ENCODE measurements around the gene HK1.

Gene HK1

GRCh38 chr10:69409968-69410367 lies 131.7 kb downstream of the HK1 start:
- no peak for TF ChIP-seq CTCF (IDR thresholded peaks at IDR 0.05; ENCODE audit: insufficient read depth, low read length, poor library complexity, severe bottlenecking)
- Histone ChIP-seq H3K4me3 (replicated peaks; ENCODE audit: low read depth, low read length) (no peak overlapping the region), H3K36me3 (ENCODE audit: control insufficient read depth, insufficient read depth, low read length) (no peaks in the 10 kb centered on the region), H3K27me3 (replicated peaks; ENCODE audit: control insufficient read depth, insufficient read depth, low read length) (no peaks in the 10 kb centered on the region)
- DNase-seq (ENCODE audit: extremely low read depth, insufficient read length), result no peak

- Histone ChIP-seq H3K4me3 (replicated peaks; ENCODE audit: low read depth, low read length) (no peak overlapping the region), H3K27me3 (replicated peaks; ENCODE audit: control insufficient read depth, insufficient read depth, low read length) (no peaks in the 10 kb centered on the region; the same call in 1 of the 2 replicates), H3K36me3 (ENCODE audit: control insufficient read depth, insufficient read depth, low read length) (no peaks in the 10 kb centered on the region)
- no peak for TF ChIP-seq CTCF (IDR thresholded peaks at IDR 0.05; ENCODE audit: insufficient read depth, low read length, poor library complexity, severe bottlenecking)
- no peak for DNase-seq (ENCODE audit: extremely low read depth, insufficient read length)
Measured at GRCh38 chr10:69410487-69410886, 132.2 kb downstream of the HK1 start.

GRCh38 chr10:69411476-69411875 lies 133.2 kb downstream of the HK1 start:
- no peaks in the 10 kb centered on the region for H3K36me3 ChIP-seq (ENCODE audit: control insufficient read depth, insufficient read depth, low read length)
- H3K27me3 ChIP-seq (replicated peaks; ENCODE audit: control insufficient read depth, insufficient read depth, low read length), result no peaks in the 10 kb centered on the region; the same call in 1 of the 2 replicates
- no peak for DNase-seq (ENCODE audit: extremely low read depth, insufficient read length)
- TF ChIP-seq CTCF (IDR thresholded peaks at IDR 0.05; ENCODE audit: insufficient read depth, low read length, poor library complexity, severe bottlenecking), result no peak
- no peak overlapping the region for H3K4me3 ChIP-seq (replicated peaks; ENCODE audit: low read depth, low read length)

GRCh38 chr10:69412232-69412790 lies 134.0 kb downstream of the HK1 start:
- no peak for TF ChIP-seq CTCF (IDR thresholded peaks at IDR 0.05; ENCODE audit: insufficient read depth, low read length, poor library complexity, severe bottlenecking)

GRCh38 chr10:69413221-69413865 lies 135.0 kb downstream of the HK1 start:
- peak; percentile 64 for TF ChIP-seq CTCF (IDR thresholded peaks at IDR 0.05; ENCODE audit: insufficient read depth, low read length, poor library complexity, severe bottlenecking)
- H3K36me3 ChIP-seq (ENCODE audit: control insufficient read depth, insufficient read depth, low read length), result no peaks in the 10 kb centered on the region
- H3K27me3 ChIP-seq (replicated peaks; ENCODE audit: control insufficient read depth, insufficient read depth, low read length), result no peaks in the 10 kb centered on the region; the same call in 1 of the 2 replicates
- H3K4me3 ChIP-seq (replicated peaks; ENCODE audit: low read depth, low read length), result no peak overlapping the region
- no peak for DNase-seq (ENCODE audit: extremely low read depth, insufficient read length)

More at GRCh38 chr10:69412232-69412790, 134.0 kb downstream of the HK1 start:
- Histone ChIP-seq H3K36me3 (ENCODE audit: control insufficient read depth, insufficient read depth, low read length) (no peaks in the 10 kb centered on the region), H3K27me3 (replicated peaks; ENCODE audit: control insufficient read depth, insufficient read depth, low read length) (no peaks in the 10 kb centered on the region; the same call in 1 of the 2 replicates), H3K4me3 (replicated peaks; ENCODE audit: low read depth, low read length) (no peak overlapping the region)
- DNase-seq (ENCODE audit: extremely low read depth, insufficient read length), result no peak

All from GM06990 (cell line).